ENCODE results near the gene BMPR1A. TPM values are rescaled to one million over a fixed set of nuclear protein-coding genes. Genes with fewer than 3 reads are reported as not detected.

The BMPR1A gene
- total and polyA plus RNA-seq, 12 donors, result 4.4 to 55.9 (median 27.0) TPM

DNA sequence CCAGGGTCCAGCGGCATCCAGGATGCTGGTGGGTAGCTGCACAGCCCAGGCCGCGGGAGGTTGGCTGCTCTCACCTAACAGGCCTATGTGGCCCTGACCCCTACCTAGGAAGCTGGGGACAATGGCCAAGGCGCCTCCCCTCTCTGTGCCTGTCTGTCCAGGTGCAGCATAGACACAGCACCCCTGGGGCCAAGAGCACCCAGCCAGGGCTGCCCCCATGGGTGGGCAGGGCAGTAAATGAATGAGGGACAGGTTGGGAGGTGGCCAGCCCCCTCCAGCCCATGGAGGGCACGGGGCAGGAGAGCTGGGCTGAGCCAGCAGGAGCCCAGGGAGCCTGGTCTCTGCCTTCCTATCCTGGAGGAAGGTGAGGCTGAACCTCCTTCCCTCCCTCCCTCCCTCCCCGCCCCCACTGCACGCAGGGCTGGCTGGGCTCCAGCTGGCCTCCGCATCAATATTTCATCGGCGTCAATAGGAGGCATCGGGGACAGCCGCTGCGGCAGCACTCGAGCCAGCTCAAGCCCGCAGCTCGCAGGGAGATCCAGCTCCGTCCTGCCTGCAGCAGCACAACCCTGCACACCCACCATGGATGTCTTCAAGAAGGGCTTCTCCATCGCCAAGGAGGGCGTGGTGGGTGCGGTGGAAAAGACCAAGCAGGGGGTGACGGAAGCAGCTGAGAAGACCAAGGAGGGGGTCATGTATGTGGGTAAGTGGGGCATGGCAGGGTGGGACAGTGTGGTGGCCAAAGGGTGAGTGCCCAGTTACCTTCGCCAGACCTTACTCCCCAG, 201.9 kb downstream of the BMPR1A start, which contains the start of gene SNCG:
Gene SNCG, plus strand, starts transcription at position 484 of the 785 bp plus-strand sequence. Its CDS starts 99 bp downstream, at position 583.
- peaks cover 52 to 64% of the 10 kb centered on the region in 2 donors for H3K4me1 ChIP-seq (replicated peaks in 1 of 2)
- DNase-seq, result peak; percentile 72 to 85 (median 81)
- TF ChIP-seq, protein P1, sequence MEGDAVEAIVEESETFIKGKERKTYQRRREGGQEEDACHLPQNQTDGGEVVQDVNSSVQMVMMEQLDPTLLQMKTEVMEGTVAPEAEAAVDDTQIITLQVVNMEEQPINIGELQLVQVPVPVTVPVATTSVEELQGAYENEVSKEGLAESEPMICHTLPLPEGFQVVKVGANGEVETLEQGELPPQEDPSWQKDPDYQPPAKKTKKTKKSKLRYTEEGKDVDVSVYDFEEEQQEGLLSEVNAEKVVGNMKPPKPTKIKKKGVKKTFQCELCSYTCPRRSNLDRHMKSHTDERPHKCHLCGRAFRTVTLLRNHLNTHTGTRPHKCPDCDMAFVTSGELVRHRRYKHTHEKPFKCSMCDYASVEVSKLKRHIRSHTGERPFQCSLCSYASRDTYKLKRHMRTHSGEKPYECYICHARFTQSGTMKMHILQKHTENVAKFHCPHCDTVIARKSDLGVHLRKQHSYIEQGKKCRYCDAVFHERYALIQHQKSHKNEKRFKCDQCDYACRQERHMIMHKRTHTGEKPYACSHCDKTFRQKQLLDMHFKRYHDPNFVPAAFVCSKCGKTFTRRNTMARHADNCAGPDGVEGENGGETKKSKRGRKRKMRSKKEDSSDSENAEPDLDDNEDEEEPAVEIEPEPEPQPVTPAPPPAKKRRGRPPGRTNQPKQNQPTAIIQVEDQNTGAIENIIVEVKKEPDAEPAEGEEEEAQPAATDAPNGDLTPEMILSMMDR (IDR thresholded peaks at IDR 0.05), result peak in 1 of 6 experiments; percentile 3
- peak in 1 of 2 donors; percentile 75 for TF ChIP-seq POLR2A (IDR thresholded peaks at IDR 0.05)
- H3K9me3 ChIP-seq (replicated peaks in 1 of 3), result no peaks in the 10 kb centered on the region
- H3K36me3 ChIP-seq (replicated peaks in 1 of 2), result no peaks in the 10 kb centered on the region
- H3K4me3 ChIP-seq, result peak within 1 kb of the TSS in 2 of 4 donors; percentile 22 to 57
- intact Hi-C loops (cut with DNase I), result no loop called here
- no peaks in the 10 kb centered on the region for H3K27me3 ChIP-seq
- peak within 1 kb of the TSS; percentile 34 to 94 (median 79) for H3K27ac ChIP-seq
- 15 to 44% (median 25%) methylated on average over 4 to 22 of the region's 22 CpGs for WGBS, 4 donors

DNA sequence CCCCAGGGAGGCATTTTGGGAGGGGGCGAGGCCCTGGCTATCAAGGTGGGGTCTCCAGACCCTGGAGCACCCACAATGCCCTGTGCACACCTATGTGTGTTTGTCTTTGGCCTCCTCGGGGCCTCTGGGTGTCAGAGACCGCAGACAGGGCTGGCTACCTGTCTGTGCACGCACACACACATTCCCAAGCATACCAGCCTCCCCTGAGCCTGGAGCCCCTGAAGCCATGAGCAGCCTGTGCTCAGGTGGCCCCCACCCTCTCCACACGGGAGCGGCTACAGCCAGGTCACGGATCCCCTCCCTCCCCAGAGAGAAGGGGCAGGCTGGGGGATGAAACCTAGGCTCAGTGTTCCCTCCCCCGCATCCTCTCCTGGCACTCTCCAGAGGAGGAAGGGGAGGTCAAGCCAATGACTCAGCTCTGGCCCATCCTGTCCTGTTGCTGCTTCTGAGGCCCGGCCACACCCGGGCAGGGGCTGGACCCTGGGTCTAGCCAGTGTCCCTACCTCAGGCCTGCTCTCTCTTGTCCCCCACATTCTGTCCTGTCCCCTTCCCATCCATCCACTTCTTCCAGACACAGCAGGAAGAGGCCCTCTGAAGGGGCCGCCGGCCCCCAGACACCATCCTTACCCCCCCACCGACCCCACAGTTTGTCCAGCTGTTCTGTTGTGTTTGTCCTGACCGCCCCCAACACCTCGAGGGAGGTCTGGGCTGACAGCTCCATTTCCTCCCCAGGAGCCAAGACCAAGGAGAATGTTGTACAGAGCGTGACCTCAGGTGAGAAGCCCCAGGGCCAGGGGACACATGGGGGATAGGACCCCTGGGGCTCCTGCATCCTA, 202.7 kb downstream of the BMPR1A start:
- Histone ChIP-seq H3K4me1 (replicated peaks in 1 of 2) (peaks cover 46 to 56% of the 10 kb centered on the region in 2 donors), H3K36me3 (replicated peaks in 1 of 2) (no peaks in the 10 kb centered on the region), H3K4me3 (peak overlapping the region in 2 of 4 donors; percentile 22 to 57), H3K27ac (peak overlapping the region; percentile 34 to 94 (median 79)), H3K27me3 (no peaks in the 10 kb centered on the region), H3K9me3 (replicated peaks in 1 of 3) (no peaks in the 10 kb centered on the region)
- 25 to 33% (median 30%) methylated on average over 8 to 16 of the region's 16 CpGs for WGBS, 4 donors
- DNase-seq, result peak; percentile 71 to 87 (median 84)
- intact Hi-C loops (cut with DNase I), result no loop called here
- TF ChIP-seq, protein P1 (IDR thresholded peaks at IDR 0.05), result no peak
- TF ChIP-seq POLR2A (IDR thresholded peaks at IDR 0.05), result peak in 1 of 2 donors; percentile 31

DNA sequence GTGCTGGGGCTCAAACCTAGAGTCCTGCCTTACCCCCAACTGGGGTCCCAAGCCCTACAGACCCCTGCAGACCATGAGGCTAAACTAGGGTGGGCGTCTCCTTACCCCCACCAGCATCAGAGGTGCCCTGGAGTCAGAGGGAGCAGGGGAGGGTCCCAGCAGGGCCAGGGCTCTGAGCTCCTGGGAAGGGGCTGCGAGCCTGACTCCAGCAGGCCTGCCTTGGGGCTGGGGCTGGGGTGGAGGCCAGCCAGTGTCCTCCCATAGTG, 203.3 kb downstream of the BMPR1A start:
- Histone ChIP-seq H3K27ac (peak overlapping the region; percentile 24 to 94 (median 79)), H3K4me3 (peak overlapping the region in 1 of 4 donors; percentile 57), H3K27me3 (no peaks in the 10 kb centered on the region), H3K36me3 (replicated peaks in 1 of 2) (no peaks in the 10 kb centered on the region), H3K9me3 (replicated peaks in 1 of 3) (no peaks in the 10 kb centered on the region), H3K4me1 (replicated peaks in 1 of 2) (peaks cover 41 to 50% of the 10 kb centered on the region in 2 donors)
- 86 to 90% methylated on average over 2 of the region's 2 CpGs; no CpG with 5 or more reads in 2 of the 4 donors for WGBS, 4 donors
- no peak for TF ChIP-seq POLR2A (IDR thresholded peaks at IDR 0.05)
- TF ChIP-seq, protein P1 (IDR thresholded peaks at IDR 0.05), result no peak
- DNase-seq, result peak in 1 of 7 donors; percentile 18
- intact Hi-C loops (cut with DNase I), result no loop called here
